Measurements from ENCODE around the gene NKAIN2.

DNA sequence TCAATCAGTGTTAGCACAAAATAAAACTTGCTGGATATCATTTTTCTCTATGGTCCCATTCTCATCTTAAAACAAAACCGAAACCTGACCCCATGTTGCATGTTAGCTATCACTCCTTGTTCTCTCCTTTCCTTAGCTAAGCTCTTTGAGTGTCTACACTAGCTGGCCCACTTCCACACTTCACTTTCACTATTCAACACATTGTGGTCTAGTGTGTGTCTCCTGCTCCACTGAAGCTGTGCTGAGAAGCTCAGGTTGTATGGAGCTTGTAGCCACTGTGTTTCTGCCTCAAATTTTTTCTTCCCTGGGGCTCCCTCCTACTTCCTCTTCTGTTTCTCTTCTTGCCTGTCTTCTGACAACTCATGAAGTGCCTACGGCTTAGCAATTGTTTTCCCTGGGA lies 223.0 kb downstream of the NKAIN2 start:
- TF ChIP-seq, protein P1, sequence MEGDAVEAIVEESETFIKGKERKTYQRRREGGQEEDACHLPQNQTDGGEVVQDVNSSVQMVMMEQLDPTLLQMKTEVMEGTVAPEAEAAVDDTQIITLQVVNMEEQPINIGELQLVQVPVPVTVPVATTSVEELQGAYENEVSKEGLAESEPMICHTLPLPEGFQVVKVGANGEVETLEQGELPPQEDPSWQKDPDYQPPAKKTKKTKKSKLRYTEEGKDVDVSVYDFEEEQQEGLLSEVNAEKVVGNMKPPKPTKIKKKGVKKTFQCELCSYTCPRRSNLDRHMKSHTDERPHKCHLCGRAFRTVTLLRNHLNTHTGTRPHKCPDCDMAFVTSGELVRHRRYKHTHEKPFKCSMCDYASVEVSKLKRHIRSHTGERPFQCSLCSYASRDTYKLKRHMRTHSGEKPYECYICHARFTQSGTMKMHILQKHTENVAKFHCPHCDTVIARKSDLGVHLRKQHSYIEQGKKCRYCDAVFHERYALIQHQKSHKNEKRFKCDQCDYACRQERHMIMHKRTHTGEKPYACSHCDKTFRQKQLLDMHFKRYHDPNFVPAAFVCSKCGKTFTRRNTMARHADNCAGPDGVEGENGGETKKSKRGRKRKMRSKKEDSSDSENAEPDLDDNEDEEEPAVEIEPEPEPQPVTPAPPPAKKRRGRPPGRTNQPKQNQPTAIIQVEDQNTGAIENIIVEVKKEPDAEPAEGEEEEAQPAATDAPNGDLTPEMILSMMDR (IDR thresholded peaks at IDR 0.05) = no peak
- TF ChIP-seq POLR2A (IDR thresholded peaks at IDR 0.05) = no peak

Measured in sigmoid colon (tissue), 3 donors.